HuH-7.5 (cell line): Measurements from ENCODE around the gene CTSW.
A peak's percentile ranks its signal among the peaks of the same experiment; 100 is the strongest.
"Not testable (repeated sequence)": the region's sequence is repeated elsewhere in the genome, so short reads cannot be mapped to it uniquely, and the experiment has no call there.

Source experiments
- DNase-seq: peaks from one replicate; pipeline ENCODE4 v3.0.0; 2011; ENCODE audit warnings: low spot score

The CTSW gene

GRCh38 chr11:65886826-65887722 is 7.4 kb downstream of the CTSW start:
- no peak for DNase-seq

GRCh38 chr11:65887723-65888162 is 8.1 kb downstream of the CTSW start:
- DNase-seq = no peak

GRCh38 chr11:65888163-65888814 is 8.7 kb downstream of the CTSW start, which contains the start of gene FIBP:
TSS of gene FIBP (minus strand) at chr11:65888471. CDS start at chr11:65888418, 53 bp downstream.
- DNase-seq = peak; percentile 97

GRCh38 chr11:65890324-65891218 is 10.9 kb downstream of the CTSW start, which contains the start of gene CCDC85B:
TSS of gene CCDC85B (plus strand) at chr11:65890673. CDS start at chr11:65890784, 111 bp downstream.
- peak; percentile 94 for DNase-seq

GRCh38 chr11:65891219-65892136 is 11.8 kb downstream of the CTSW start:
- no peak for DNase-seq

- not testable (repeated sequence) for DNase-seq
Observed at GRCh38 chr11:65892137-65892540, 12.5 kb downstream of the CTSW start.

GRCh38 chr11:65892661-65893317 is 13.2 kb downstream of the CTSW start:
- no peak for DNase-seq

- DNase-seq = no peak
Observed at GRCh38 chr11:65894034-65894591, 14.5 kb downstream of the CTSW start.

- DNase-seq = no peak
Observed at GRCh38 chr11:65895482-65895981, 15.9 kb downstream of the CTSW start.

GRCh38 chr11:65896034-65896999 is 16.7 kb downstream of the CTSW start:
- no peak for DNase-seq

GRCh38 chr11:65897020-65897471 is 17.4 kb downstream of the CTSW start:
- DNase-seq = no peak

- DNase-seq = no peak
Observed at GRCh38 chr11:65898656-65899355, 19.2 kb downstream of the CTSW start.

- DNase-seq = no peak
Observed at GRCh38 chr11:65899356-65900124, 19.9 kb downstream of the CTSW start.

GRCh38 chr11:65900125-65900898 is 20.7 kb downstream of the CTSW start, which contains the start of gene FOSL1:
TSS of gene FOSL1 (minus strand) at chr11:65900388. CDS start at chr11:65900339, 49 bp downstream.
- DNase-seq = peak; percentile 78

GRCh38 chr11:65900899-65901180 is 21.2 kb downstream of the CTSW start:
- no peak for DNase-seq

GRCh38 chr11:65903068-65903481 is 23.4 kb downstream of the CTSW start:
- DNase-seq = no peak
